Breast epithelium (tissue), 3 donors: Measurements from ENCODE around the gene PUS3.

Experiments
- CTCF ChIP-seq, 3 donors: fragments of 450-650 bp; IDR thresholded peaks; one replicate each; pipeline ENCODE4 v1.5.1; 2016 to 2017; ENCODE audit warnings: antibody characterized with exemption in 3 of 3, mild to moderate bottlenecking in 3 of 3, moderate library complexity in 3 of 3
- POLR2A ChIP-seq: fragments of 450-650 bp; IDR thresholded peaks from one replicate; pipeline ENCODE4 v1.6.1; 2016; ENCODE audit warnings: antibody characterized with exemption, mild to moderate bottlenecking, moderate library complexity

- no peak for TF ChIP-seq CTCF (IDR thresholded peaks at IDR 0.05)
- no peak for TF ChIP-seq POLR2A
These were observed 29.0 kb downstream of the PUS3 start for GRCh38 chr11:125873881-125874555.
